ENCODE results near the gene RCBTB2.

Gene RCBTB2

DNA sequence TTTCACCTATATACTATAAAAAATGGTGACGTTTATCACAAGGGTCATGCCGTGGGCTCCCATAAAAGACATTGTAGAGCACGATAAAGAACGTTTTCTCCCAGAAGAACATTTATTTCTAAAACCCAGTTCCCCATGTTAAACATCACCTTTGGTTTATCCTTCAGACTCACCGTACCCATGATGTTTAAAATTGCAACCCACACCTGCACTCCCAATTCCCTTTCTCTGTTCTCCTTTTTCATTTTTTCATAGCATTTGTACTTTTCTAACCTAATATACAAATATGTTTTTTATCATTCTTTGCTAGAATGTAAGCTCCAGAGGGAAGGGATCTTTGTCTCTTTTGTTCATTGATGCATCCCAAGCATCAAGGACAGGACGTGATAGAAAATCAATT is 2.0 kb downstream of the RCBTB2 start:
- Mint-ChIP-seq H3K36me3 (ENCODE audit: low read depth) (no peaks in the 10 kb centered on the region), H3K4me1 (peaks cover 25% of the 10 kb centered on the region), H3K27me3 (ENCODE audit: low read depth) (no peaks in the 10 kb centered on the region), H3K4me3 (peak overlapping the region; percentile 92 to 98 (median 94)), H3K27ac (peak overlapping the region; percentile 98 to 99 (median 99)), H3K9me3 (no peaks in the 10 kb centered on the region)
- TF ChIP-seq, protein P1, sequence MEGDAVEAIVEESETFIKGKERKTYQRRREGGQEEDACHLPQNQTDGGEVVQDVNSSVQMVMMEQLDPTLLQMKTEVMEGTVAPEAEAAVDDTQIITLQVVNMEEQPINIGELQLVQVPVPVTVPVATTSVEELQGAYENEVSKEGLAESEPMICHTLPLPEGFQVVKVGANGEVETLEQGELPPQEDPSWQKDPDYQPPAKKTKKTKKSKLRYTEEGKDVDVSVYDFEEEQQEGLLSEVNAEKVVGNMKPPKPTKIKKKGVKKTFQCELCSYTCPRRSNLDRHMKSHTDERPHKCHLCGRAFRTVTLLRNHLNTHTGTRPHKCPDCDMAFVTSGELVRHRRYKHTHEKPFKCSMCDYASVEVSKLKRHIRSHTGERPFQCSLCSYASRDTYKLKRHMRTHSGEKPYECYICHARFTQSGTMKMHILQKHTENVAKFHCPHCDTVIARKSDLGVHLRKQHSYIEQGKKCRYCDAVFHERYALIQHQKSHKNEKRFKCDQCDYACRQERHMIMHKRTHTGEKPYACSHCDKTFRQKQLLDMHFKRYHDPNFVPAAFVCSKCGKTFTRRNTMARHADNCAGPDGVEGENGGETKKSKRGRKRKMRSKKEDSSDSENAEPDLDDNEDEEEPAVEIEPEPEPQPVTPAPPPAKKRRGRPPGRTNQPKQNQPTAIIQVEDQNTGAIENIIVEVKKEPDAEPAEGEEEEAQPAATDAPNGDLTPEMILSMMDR (IDR thresholded peaks at IDR 0.05; ENCODE audit: unreplicated experiment in 3 of 3), result no peak

DNA sequence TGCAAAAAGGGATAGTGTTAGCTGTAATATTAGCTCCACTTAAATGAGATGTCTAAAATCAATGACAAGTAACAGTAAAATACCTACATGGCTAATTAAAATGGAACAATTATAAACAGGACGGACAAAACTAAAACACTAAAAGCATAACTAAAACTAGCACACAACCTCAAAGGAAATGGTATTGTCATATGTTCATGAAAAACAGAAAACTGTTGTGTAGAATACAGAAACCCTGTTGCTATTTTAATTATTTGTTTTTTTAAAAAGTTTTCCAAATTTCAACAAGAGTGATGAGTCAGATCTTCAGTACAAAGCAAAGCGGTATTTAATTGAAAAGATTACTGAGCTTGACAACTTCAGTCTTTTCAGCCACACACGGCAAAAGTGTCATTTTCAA is 4.2 kb downstream of the RCBTB2 start:
- Mint-ChIP-seq H3K36me3 (ENCODE audit: low read depth) (no peaks in the 10 kb centered on the region), H3K4me1 (peaks cover 25% of the 10 kb centered on the region), H3K27me3 (ENCODE audit: low read depth) (no peaks in the 10 kb centered on the region), H3K4me3 (no peak overlapping the region), H3K27ac (no peak overlapping the region), H3K9me3 (no peaks in the 10 kb centered on the region)
- TF ChIP-seq, protein P1 (IDR thresholded peaks at IDR 0.05; ENCODE audit: unreplicated experiment in 3 of 3), result no peak

DNA sequence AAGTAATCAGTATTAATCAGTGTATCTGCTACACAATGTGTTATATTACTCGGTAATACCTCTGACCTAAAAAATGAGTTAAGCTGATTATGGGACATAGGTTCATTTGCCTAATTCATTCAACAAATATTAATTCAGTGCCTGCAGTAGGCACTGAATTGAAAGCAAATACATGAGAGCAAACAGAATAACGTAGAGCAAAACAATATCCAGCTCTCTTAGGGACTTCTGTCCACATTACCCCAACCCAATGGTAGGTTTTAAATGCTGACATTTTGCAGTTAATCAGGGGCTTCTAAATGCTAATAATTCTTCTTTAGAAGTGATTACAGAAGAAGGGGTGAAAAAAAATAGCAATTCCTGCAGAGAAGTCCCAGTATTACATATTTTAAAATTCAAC is 4.9 kb downstream of the RCBTB2 start:
- H3K4me1 Mint-ChIP-seq, result peaks cover 25% of the 10 kb centered on the region
- no peak overlapping the region for H3K27ac Mint-ChIP-seq
- TF ChIP-seq, protein P1 (IDR thresholded peaks at IDR 0.05; ENCODE audit: unreplicated experiment in 3 of 3), result no peak
- no peaks in the 10 kb centered on the region for H3K9me3 Mint-ChIP-seq
- H3K36me3 Mint-ChIP-seq (ENCODE audit: low read depth), result no peaks in the 10 kb centered on the region
- no peak overlapping the region for H3K4me3 Mint-ChIP-seq
- H3K27me3 Mint-ChIP-seq (ENCODE audit: low read depth), result no peaks in the 10 kb centered on the region

DNA sequence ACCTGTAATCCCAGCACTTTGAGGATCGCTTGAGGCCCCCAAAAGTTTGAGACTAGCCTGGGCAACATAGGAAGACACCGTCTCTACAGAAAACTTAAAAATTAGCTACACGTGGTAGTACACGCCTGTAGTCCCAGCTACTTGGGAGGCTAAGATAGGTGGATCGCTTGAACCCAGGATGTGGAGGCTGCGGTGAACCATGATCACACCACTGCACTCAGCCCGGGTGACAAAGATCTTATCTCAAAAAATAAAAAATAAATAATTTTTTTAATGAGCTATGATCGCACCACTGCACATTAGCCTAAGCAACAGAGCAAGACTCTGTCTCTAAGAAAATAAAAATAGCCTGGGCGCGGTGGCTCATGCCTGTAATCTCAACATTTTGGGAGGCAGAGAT is 6.6 kb downstream of the RCBTB2 start:
- H3K4me3 Mint-ChIP-seq, result no peak overlapping the region
- no peaks in the 10 kb centered on the region for H3K9me3 Mint-ChIP-seq
- TF ChIP-seq, protein P1 (IDR thresholded peaks at IDR 0.05; ENCODE audit: unreplicated experiment in 3 of 3), result no peak
- peaks cover 5% of the 10 kb centered on the region for H3K36me3 Mint-ChIP-seq (ENCODE audit: low read depth)
- H3K27me3 Mint-ChIP-seq (ENCODE audit: low read depth), result no peaks in the 10 kb centered on the region
- no peak overlapping the region for H3K27ac Mint-ChIP-seq
- peaks cover 15% of the 10 kb centered on the region for H3K4me1 Mint-ChIP-seq

DNA sequence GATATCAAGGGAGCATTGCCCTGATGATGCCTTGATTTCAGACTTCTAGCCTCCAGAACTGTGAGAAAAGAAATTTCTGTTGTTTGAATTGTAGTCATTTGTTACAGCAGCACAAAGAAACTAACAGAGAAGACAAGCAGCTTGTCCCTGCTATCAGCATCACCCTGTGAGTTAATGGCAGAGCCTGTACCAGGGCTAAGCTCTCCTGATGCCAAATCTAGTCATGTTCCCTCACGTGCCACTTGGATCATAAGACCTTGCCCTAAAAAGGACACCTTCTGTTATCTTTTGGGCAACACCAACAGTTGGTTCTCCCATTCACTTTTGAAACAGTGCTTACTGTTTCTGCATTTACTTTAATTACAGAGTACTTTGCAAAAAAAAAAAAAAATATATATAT is 14.8 kb downstream of the RCBTB2 start:
- Mint-ChIP-seq H3K27ac (no peak overlapping the region), H3K9me3 (no peaks in the 10 kb centered on the region), H3K36me3 (ENCODE audit: low read depth) (peaks cover 42% of the 10 kb centered on the region), H3K27me3 (ENCODE audit: low read depth) (no peaks in the 10 kb centered on the region), H3K4me1 (no peaks in the 10 kb centered on the region), H3K4me3 (no peak overlapping the region)
- TF ChIP-seq, protein P1 (IDR thresholded peaks at IDR 0.05; ENCODE audit: unreplicated experiment in 3 of 3), result no peak

DNA sequence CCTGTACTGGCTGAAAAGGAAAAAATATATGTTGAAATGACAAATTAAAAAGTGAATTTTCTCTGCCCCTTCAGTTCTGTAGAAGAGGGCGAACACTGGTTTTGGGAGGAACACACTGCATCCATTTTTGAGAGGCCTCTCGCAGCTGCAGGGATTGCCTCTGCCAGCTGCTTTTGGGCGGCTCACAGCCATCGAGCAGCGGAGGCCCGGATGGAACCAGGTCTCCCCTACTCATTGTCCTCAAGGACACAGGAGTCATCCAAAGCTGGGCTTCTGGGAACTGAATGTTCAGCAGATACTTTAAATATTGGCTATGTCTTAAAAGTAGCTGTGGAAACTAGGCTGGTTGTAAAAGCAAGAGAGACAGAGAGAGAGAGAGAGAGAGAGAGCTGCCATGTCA is 17.1 kb downstream of the RCBTB2 start:
- Mint-ChIP-seq H3K36me3 (ENCODE audit: low read depth) (peaks cover 50% of the 10 kb centered on the region), H3K4me1 (peaks cover 8% of the 10 kb centered on the region), H3K27me3 (ENCODE audit: low read depth) (no peaks in the 10 kb centered on the region), H3K27ac (no peak overlapping the region), H3K9me3 (no peaks in the 10 kb centered on the region), H3K4me3 (no peak overlapping the region)
- TF ChIP-seq, protein P1 (IDR thresholded peaks at IDR 0.05; ENCODE audit: unreplicated experiment in 3 of 3), result no peak

Measured in nephron (organoid).